Activated CD8-positive, alpha-beta memory T cell treated with anti-CD3 and anti-CD28 coated beads for 4 hours (primary cell): ENCODE results near the gene CLDN11.

ENCODE experiments used
- DNase-seq, 2 donors: peaks; one replicate each; pipeline ENCODE4 v3.0.0-alpha.2; 2020; ENCODE audit warnings: low read depth in 2 of 2

The CLDN11 gene

GRCh38 chr3:170418422-170419398 lies at the start of gene CLDN11:
Gene CLDN11, plus strand, starts transcription at chr3:170418868. Its CDS starts 199 bp downstream, at chr3:170419067.
- no peak for DNase-seq

- no peak for DNase-seq
Measured at GRCh38 chr3:170368921-170369320, 49.7 kb upstream of the CLDN11 start.

- DNase-seq = no peak
Measured at GRCh38 chr3:170372190-170372879, 46.3 kb upstream of the CLDN11 start.

- DNase-seq = no peak
Measured at GRCh38 chr3:170383567-170383966, 35.1 kb upstream of the CLDN11 start.

- no peak for DNase-seq
Measured at GRCh38 chr3:170386468-170386867, 32.2 kb upstream of the CLDN11 start.

- no peak for DNase-seq
Measured at GRCh38 chr3:170387950-170388349, 30.7 kb upstream of the CLDN11 start.

GRCh38 chr3:170391108-170391507 lies 27.6 kb upstream of the CLDN11 start:
- DNase-seq = no peak

GRCh38 chr3:170397685-170398084 lies 21.0 kb upstream of the CLDN11 start:
- DNase-seq = no peak

GRCh38 chr3:170405101-170405500 lies 13.6 kb upstream of the CLDN11 start:
- no peak for DNase-seq

GRCh38 chr3:170410428-170411029 lies 8.1 kb upstream of the CLDN11 start:
- DNase-seq = no peak

- DNase-seq = no peak
Measured at GRCh38 chr3:170413291-170413690, 5.4 kb upstream of the CLDN11 start.

- DNase-seq = no peak
Measured at GRCh38 chr3:170414202-170414663, 4.4 kb upstream of the CLDN11 start.

GRCh38 chr3:170417090-170417489 lies 1.6 kb upstream of the CLDN11 start:
- no peak for DNase-seq

GRCh38 chr3:170419557-170420087 lies 954 bp downstream of the CLDN11 start:
- no peak for DNase-seq

GRCh38 chr3:170420307-170420821 lies 1.7 kb downstream of the CLDN11 start:
- DNase-seq = no peak

GRCh38 chr3:170421111-170421641 lies 2.5 kb downstream of the CLDN11 start:
- DNase-seq = no peak

- DNase-seq = no peak
Measured at GRCh38 chr3:170421758-170422157, 3.1 kb downstream of the CLDN11 start.

GRCh38 chr3:170423001-170423615 lies 4.4 kb downstream of the CLDN11 start:
- DNase-seq = no peak

GRCh38 chr3:170424879-170425278 lies 6.2 kb downstream of the CLDN11 start:
- DNase-seq = no peak

- no peak for DNase-seq
Measured at GRCh38 chr3:170425491-170426239, 7.0 kb downstream of the CLDN11 start.
